Osteocyte (in vitro differentiated cells): Measurements from ENCODE around the gene PCDHGA9. TPM values are rescaled to one million over a fixed set of nuclear protein-coding genes. Genes with fewer than 3 reads are reported as not detected.
"Not testable (repeated sequence)": the region's sequence is repeated elsewhere in the genome, so short reads cannot be mapped to it uniquely, and the experiment has no call there.

ENCODE experiments used
- DNase-seq: peaks from one replicate; pipeline ENCODE4 v3.0.0; 2021; ENCODE audit warnings: mixed read lengths; ENCODE audit not compliant: unreplicated experiment; ENCODE audit errors: extremely low spot score
- H3K27ac Mint-ChIP-seq: one replicate; pipeline ENCODE4 v1.8.0; 2021; ENCODE audit warnings: mild to moderate bottlenecking, mixed read lengths; ENCODE audit not compliant: unreplicated experiment
- H3K27me3 Mint-ChIP-seq: one replicate; pipeline ENCODE4 v1.8.0; 2021; ENCODE audit warnings: mixed read lengths; ENCODE audit not compliant: unreplicated experiment
- H3K36me3 Mint-ChIP-seq: one replicate; pipeline ENCODE4 v1.8.0; 2021; ENCODE audit warnings: mixed read lengths; ENCODE audit not compliant: unreplicated experiment
- H3K4me1 Mint-ChIP-seq: one replicate; pipeline ENCODE4 v1.8.0; 2021; ENCODE audit warnings: mixed read lengths; ENCODE audit not compliant: unreplicated experiment
- H3K4me3 Mint-ChIP-seq: one replicate; pipeline ENCODE4 v1.8.0; 2021; ENCODE audit warnings: mild to moderate bottlenecking, moderate library complexity, mixed read lengths; ENCODE audit not compliant: unreplicated experiment
- H3K9me3 Mint-ChIP-seq: one replicate; pipeline ENCODE4 v1.8.0; 2021; ENCODE audit warnings: mixed read lengths; ENCODE audit not compliant: unreplicated experiment
- total RNA-seq: library from RNA; stranded (reverse); gene quantifications from 2 replicates; pipeline ENCODE4 v1.2.1, GENCODE V29; 2021
- TF ChIP-seq, protein P1 (sequence below): fragments of 200-600 bp; sonication (generic); IDR thresholded peaks from 2 replicates; pipeline ENCODE4 v1.5.0; 2021; ENCODE audit warnings: antibody characterized with exemption, mild to moderate bottlenecking, moderate library complexity

The PCDHGA9 gene
- total RNA-seq, 1 donor from 2014 or later, result 1.9 TPM

DNA sequence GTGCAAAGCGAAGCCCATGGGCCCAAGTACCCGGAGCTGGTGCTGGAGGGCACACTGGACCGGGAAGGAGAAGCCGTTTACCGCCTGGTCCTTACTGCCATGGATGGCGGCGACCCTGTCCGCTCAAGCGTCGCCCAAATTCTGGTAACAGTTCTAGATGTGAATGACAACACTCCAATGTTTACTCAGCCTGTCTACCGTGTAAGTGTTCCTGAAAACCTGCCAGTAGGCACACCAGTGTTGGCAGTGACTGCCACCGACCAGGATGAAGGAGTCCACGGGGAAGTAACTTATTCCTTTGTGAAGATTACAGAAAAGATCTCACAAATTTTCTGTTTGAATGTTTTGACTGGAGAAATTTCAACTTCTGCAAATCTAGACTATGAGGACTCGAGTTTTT, 28.0 kb upstream of the PCDHGA9 start:
- H3K9me3 Mint-ChIP-seq, result peaks cover 29% of the 10 kb centered on the region
- no peaks in the 10 kb centered on the region for H3K4me1 Mint-ChIP-seq
- no peak overlapping the region for H3K27ac Mint-ChIP-seq
- H3K36me3 Mint-ChIP-seq, result no peaks in the 10 kb centered on the region
- no peaks in the 10 kb centered on the region for H3K27me3 Mint-ChIP-seq
- DNase-seq, result peak; percentile 80
- no peak overlapping the region for H3K4me3 Mint-ChIP-seq
- TF ChIP-seq, protein P1, sequence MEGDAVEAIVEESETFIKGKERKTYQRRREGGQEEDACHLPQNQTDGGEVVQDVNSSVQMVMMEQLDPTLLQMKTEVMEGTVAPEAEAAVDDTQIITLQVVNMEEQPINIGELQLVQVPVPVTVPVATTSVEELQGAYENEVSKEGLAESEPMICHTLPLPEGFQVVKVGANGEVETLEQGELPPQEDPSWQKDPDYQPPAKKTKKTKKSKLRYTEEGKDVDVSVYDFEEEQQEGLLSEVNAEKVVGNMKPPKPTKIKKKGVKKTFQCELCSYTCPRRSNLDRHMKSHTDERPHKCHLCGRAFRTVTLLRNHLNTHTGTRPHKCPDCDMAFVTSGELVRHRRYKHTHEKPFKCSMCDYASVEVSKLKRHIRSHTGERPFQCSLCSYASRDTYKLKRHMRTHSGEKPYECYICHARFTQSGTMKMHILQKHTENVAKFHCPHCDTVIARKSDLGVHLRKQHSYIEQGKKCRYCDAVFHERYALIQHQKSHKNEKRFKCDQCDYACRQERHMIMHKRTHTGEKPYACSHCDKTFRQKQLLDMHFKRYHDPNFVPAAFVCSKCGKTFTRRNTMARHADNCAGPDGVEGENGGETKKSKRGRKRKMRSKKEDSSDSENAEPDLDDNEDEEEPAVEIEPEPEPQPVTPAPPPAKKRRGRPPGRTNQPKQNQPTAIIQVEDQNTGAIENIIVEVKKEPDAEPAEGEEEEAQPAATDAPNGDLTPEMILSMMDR, result no peak

DNA sequence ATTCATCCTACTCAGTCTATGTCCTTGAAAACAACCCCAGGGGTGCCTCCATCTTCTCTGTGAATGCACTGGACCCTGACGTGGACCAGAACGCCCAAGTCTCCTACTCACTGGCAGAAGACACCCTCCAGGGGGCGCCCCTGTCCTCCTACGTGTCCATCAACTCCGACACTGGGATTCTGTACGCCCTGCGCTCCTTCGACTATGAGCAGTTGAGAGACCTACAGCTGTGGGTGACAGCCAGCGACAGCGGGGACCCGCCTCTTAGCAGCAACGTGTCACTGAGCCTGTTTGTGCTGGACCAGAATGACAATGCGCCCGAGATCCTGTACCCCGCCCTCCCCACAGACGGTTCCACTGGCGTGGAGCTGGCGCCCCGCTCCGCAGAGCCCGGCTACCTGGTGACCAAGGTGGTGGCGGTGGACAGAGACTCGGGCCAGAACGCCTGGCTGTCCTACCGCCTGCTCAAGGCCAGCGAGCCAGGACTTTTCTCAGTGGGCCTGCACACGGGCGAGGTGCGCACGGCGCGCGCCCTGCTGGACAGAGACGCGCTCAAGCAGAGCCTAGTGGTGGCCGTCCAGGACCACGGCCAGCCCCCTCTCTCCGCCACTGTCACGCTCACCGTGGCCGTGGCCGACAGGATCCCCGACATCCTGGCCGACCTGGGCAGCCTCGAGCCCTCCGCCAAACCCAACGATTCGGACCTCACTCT, 27.0 kb upstream of the PCDHGA9 start:
- H3K36me3 Mint-ChIP-seq, H3K4me1 Mint-ChIP-seq, DNase-seq, H3K4me3 Mint-ChIP-seq, H3K27ac Mint-ChIP-seq, H3K27me3 Mint-ChIP-seq: not testable (repeated sequence)
- peaks cover 35% of the 10 kb centered on the region for H3K9me3 Mint-ChIP-seq

DNA sequence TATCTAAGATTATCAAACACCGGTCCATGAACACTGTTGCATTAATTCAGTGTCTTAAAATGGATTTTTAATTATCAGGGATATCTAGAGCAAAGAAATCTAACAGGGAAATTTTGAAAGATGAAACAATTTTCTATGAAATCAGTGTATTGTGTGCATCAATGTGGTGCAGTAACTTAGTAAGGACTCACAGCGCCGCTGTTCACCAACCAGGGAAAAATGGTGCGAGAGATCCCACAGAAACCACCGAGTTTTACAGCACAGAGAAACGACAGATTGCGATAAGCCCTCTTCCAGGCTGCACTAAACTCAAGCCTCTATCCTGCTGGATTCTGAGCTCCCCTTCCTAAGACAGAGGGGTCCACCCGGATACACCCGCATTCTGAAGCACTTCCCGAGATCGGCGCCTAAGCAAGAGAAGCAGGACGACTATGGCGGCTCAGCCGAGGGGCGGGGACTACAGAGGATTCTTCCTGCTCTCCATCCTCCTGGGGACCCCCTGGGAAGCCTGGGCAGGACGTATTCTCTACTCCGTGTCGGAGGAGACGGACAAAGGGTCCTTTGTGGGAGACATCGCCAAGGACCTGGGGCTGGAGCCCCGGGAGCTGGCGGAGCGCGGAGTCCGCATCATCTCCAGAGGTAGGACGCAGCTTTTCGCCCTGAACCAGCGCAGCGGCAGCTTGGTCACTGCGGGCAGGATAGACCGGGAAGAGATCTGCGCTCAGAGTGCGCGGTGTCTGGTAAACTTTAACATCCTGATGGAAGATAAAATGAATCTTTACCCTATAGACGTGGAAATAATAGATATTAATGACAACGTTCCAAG, 19.9 kb upstream of the PCDHGA9 start, which contains the start of gene PCDHGA7:
TSS of gene PCDHGA7 (plus strand) at position 274 of the 826 bp plus-strand sequence. CDS start at position 432, 158 bp downstream.
- H3K4me3 Mint-ChIP-seq, result no peak within 1 kb of the TSS
- no peak within 1 kb of the TSS for H3K27ac Mint-ChIP-seq
- no peaks in the 10 kb centered on the region for H3K36me3 Mint-ChIP-seq
- peaks cover 28% of the 10 kb centered on the region for H3K9me3 Mint-ChIP-seq
- no peak for DNase-seq
- TF ChIP-seq, protein P1, result no peak
- H3K27me3 Mint-ChIP-seq, result no peaks in the 10 kb centered on the region
- no peaks in the 10 kb centered on the region for H3K4me1 Mint-ChIP-seq

DNA sequence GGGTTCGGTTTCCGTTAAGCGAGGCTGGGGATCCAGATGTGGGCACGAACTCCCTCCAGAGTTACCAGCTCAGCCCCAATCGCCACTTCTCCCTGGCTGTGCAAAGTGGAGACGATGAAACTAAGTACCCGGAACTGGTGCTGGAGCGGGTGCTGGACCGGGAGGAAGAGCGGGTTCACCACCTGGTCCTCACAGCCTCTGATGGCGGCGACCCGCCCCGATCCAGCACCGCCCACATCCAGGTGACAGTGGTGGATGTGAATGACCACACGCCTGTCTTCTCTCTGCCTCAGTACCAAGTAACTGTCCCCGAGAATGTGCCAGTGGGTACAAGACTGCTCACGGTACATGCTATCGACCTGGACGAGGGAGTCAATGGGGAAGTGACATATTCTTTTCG, 19.2 kb upstream of the PCDHGA9 start:
- no peaks in the 10 kb centered on the region for H3K27me3 Mint-ChIP-seq

DNA sequence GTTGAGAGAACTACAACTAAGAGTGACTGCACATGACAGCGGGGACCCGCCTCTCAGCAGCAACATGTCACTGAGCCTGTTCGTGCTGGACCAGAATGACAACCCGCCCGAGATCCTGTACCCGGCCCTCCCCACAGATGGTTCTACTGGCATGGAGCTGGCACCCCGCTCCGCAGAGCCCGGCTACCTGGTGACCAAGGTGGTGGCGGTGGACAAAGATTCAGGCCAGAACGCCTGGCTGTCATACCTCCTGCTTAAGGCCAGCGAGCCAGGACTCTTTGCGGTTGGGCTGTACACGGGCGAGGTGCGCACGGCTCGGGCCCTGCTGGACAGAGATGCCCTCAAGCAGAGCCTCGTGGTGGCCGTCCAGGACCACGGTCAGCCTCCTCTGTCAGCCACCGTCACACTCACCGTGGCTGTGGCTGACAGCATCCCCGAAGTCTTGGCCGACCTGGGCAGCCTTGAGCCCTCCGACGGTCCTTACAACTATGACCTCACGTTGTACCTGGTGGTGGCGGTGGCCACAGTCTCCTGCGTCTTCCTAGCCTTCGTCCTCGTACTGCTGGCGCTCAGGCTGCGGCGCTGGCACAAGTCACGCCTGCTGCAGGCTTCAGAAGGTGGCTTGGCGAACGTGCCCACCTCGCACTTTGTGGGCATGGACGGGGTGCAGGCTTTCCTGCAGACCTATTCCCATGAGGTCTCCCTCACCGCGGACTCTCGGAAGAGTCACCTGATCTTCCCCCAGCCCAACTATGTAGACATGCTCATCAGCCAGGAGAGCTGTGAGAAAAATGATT, 17.9 kb upstream of the PCDHGA9 start:
- H3K27me3 Mint-ChIP-seq, result no peaks in the 10 kb centered on the region
- no peak overlapping the region for H3K4me3 Mint-ChIP-seq
- H3K36me3 Mint-ChIP-seq, result peaks cover 3% of the 10 kb centered on the region
- H3K9me3 Mint-ChIP-seq, result peaks cover 25% of the 10 kb centered on the region
- DNase-seq, result no peak
- no peaks in the 10 kb centered on the region for H3K4me1 Mint-ChIP-seq
- H3K27ac Mint-ChIP-seq, result no peak overlapping the region
- TF ChIP-seq, protein P1, result no peak

More for the DNA sequence above, 19.2 kb upstream of the PCDHGA9 start:
- peaks cover under 1% of the 10 kb centered on the region for H3K36me3 Mint-ChIP-seq
- no peak overlapping the region for H3K27ac Mint-ChIP-seq
- no peaks in the 10 kb centered on the region for H3K4me1 Mint-ChIP-seq
- TF ChIP-seq, protein P1, result no peak
- DNase-seq, result no peak
- H3K4me3 Mint-ChIP-seq, result no peak overlapping the region
- peaks cover 30% of the 10 kb centered on the region for H3K9me3 Mint-ChIP-seq
